Panc1 (cell line): ENCODE measurements around the gene TBC1D16.

Source experiments
- CTCF ChIP-seq: fragments of 450-650 bp; IDR thresholded peaks from 2 replicates; pipeline ENCODE4 v1.5.1; 2017; ENCODE audit warnings: mild to moderate bottlenecking
- POLR2AphosphoS5 ChIP-seq: IDR thresholded peaks from 2 replicates; pipeline ENCODE4 v1.6.1; 2012; ENCODE audit warnings: mild to moderate bottlenecking, low read depth, low read length, moderate library complexity

GRCh38 chr17:79996291-79996690 is 39.4 kb downstream of the TBC1D16 start:
- TF ChIP-seq POLR2AphosphoS5 = no peak
- TF ChIP-seq CTCF = no peak
